ENCODE data around the gene TMEM158.

TMEM158 gene

GRCh38 chr3:45198264-45199260 is 27.5 kb downstream of the TMEM158 start:
- no peak for DNase-seq

- no peak for DNase-seq
Observed at GRCh38 chr3:45194791-45195190, 31.3 kb downstream of the TMEM158 start.

- DNase-seq, result no peak
Observed at GRCh38 chr3:45191924-45192417, 34.1 kb downstream of the TMEM158 start.

- DNase-seq, result no peak
Observed at GRCh38 chr3:45191424-45191823, 34.7 kb downstream of the TMEM158 start.

- no peak for DNase-seq
Observed at GRCh38 chr3:45188719-45189659, 37.1 kb downstream of the TMEM158 start.

GRCh38 chr3:45187694-45188141 is 38.4 kb downstream of the TMEM158 start:
- no peak for DNase-seq

GRCh38 chr3:45186871-45187270 is 39.2 kb downstream of the TMEM158 start:
- DNase-seq, result no peak

GRCh38 chr3:45185461-45185860 is 40.6 kb downstream of the TMEM158 start:
- no peak for DNase-seq

GRCh38 chr3:45185052-45185451 is 41.0 kb downstream of the TMEM158 start:
- no peak for DNase-seq

- no peak for DNase-seq
Observed at GRCh38 chr3:45183872-45184262, 42.2 kb downstream of the TMEM158 start.

GRCh38 chr3:45182915-45183871 is 42.9 kb downstream of the TMEM158 start:
- DNase-seq, result no peak

- no peak for DNase-seq
Observed at GRCh38 chr3:45181496-45181895, 44.6 kb downstream of the TMEM158 start.

GRCh38 chr3:45180899-45181298 is 45.2 kb downstream of the TMEM158 start:
- DNase-seq, result no peak

GRCh38 chr3:45180051-45180450 is 46.0 kb downstream of the TMEM158 start:
- DNase-seq, result no peak

GRCh38 chr3:45179163-45179562 is 46.9 kb downstream of the TMEM158 start:
- DNase-seq, result no peak

- DNase-seq, result no peak
Observed at GRCh38 chr3:45178183-45179023, 47.7 kb downstream of the TMEM158 start.

- no peak for DNase-seq
Observed at GRCh38 chr3:45176912-45177311, 49.2 kb downstream of the TMEM158 start.
